GM12878 (cell line): ENCODE measurements around the gene NEO1. TPM values are rescaled to one million over a fixed set of nuclear protein-coding genes. Genes with fewer than 3 reads are reported as not detected.

ENCODE experiments used
- ATAC-seq: fragments of 200-7000 bp; cut with Tn5 transposase; 3 replicates; pipeline ENCODE4 v1.9.1; 2020; ENCODE audit warnings: mild to moderate bottlenecking, moderate library complexity
- BruUV-seq: library from RNA; stranded (reverse); fragments of 400-500 nt; replicated peaks from 2 replicates; lab custom pipeline; 2021; lab: Mats Ljungman, UMichigan
- CTCF ChIA-PET: fragments of 300-600 bp; sonication (Branson Sonifier 250); formaldehyde crosslinking; extraction: SDS; loops from one replicate; lab custom pipeline; 2021; ENCODE audit warnings: inconsistent platforms; lab: Yijun Ruan, JAX
- POLR2A ChIA-PET: fragments of 350-600 bp; formaldehyde crosslinking; extraction: SDS; loops from one replicate; lab custom pipeline; 2021; ENCODE audit warnings: inconsistent platforms; lab: Charles Lee
- RAD21 ChIA-PET: fragments of 300-600 bp; sonication (Branson Sonifier 250); formaldehyde crosslinking; loops from one replicate; lab custom pipeline; 2023; ENCODE audit warnings: antibody characterized with exemption; ENCODE audit not compliant: unreplicated experiment; lab: Charles Lee
- SMC1A ChIA-PET: fragments of 300-600 bp; sonication (Branson Sonifier 250); formaldehyde crosslinking; loops from one replicate; lab custom pipeline; 2023; ENCODE audit not compliant: unreplicated experiment, uncharacterized antibody; lab: Charles Lee
- DNase-seq: peaks from one replicate; pipeline ENCODE4 v3.0.0-alpha.2; 2011; ENCODE audit warnings: low read depth, low spot score
- FAIRE-seq: peaks from 3 replicates; lab custom pipeline; 2011; peaks lifted over from hg19 to GRCh38; lab: Jason Lieb, UNC
- H2AFZ ChIP-seq: 2 replicates; pipeline ENCODE4 v1.6.0; 2011; ENCODE audit warnings: low read depth, low read length, control low read depth; ENCODE audit not compliant: control insufficient read depth
- H3K27ac ChIP-seq: 2 replicates; pipeline ENCODE4 v1.5.1; 2011; ENCODE audit warnings: control low read depth; ENCODE audit not compliant: control insufficient read depth, insufficient read depth
- H3K27me3 ChIP-seq, 2 experiments: replicated peaks in 1 of 2; 2 replicates each; pipeline versions ENCODE4 v1.6.0 to v1.6.1; 2011; ENCODE audit warnings: low read length in 1 of 2; ENCODE audit not compliant: control insufficient read depth in 2 of 2, insufficient read depth in 2 of 2
- H3K36me3 ChIP-seq, 2 experiments: 2 replicates each; pipeline ENCODE4 v1.5.1; 2011; ENCODE audit warnings: low read length in 1 of 2; ENCODE audit not compliant: control insufficient read depth in 2 of 2, insufficient read depth in 2 of 2
- H3K4me1 ChIP-seq: 2 replicates; pipeline ENCODE4 v1.6.1; 2011; ENCODE audit warnings: mild to moderate bottlenecking, low read length, moderate library complexity, mixed read lengths; ENCODE audit not compliant: control insufficient read depth, insufficient read depth
- H3K4me2 ChIP-seq: 2 replicates; pipeline ENCODE4 v1.6.0; 2011; ENCODE audit warnings: control low read depth; ENCODE audit not compliant: control insufficient read depth, insufficient read depth
- H3K4me3 ChIP-seq: fragments of 200-600 bp; sonication (generic); 2 replicates; pipeline ENCODE4 v1.5.1; 2016
- H3K79me2 ChIP-seq: 2 replicates; pipeline ENCODE4 v1.6.0; 2011; ENCODE audit warnings: low read length; ENCODE audit not compliant: control insufficient read depth, insufficient read depth
- H3K9ac ChIP-seq: 2 replicates; pipeline ENCODE4 v1.8.0; 2011; ENCODE audit warnings: low read length, control low read depth, mixed read lengths; ENCODE audit not compliant: control insufficient read depth, insufficient read depth
- H3K9me3 ChIP-seq: replicated peaks from 3 replicates; pipeline ENCODE4 v1.5.1; 2011; ENCODE audit warnings: mild to moderate bottlenecking, low read length; ENCODE audit not compliant: control insufficient read depth, insufficient read depth
- H4K20me1 ChIP-seq: 2 replicates; pipeline ENCODE4 v1.6.0; 2011; ENCODE audit not compliant: control insufficient read depth, insufficient read depth
- EZH2 ChIP-seq: IDR thresholded peaks from 2 replicates; pipeline ENCODE4 v1.6.1; 2012; ENCODE audit warnings: low read depth, mild to moderate bottlenecking, control low read depth, inconsistent platforms, low read length, borderline replicate concordance; ENCODE audit not compliant: control insufficient read depth
- IRF5 ChIP-seq: fragments of 450-650 bp; IDR thresholded peaks from 2 replicates; pipeline ENCODE4 v1.6.1; 2017; ENCODE audit warnings: borderline replicate concordance
- MYB ChIP-seq: fragments of 150-350 bp; IDR thresholded peaks from 2 replicates; pipeline ENCODE4 v1.6.1; 2014; ENCODE audit warnings: mild to moderate bottlenecking, low read depth, low read length, borderline replicate concordance
- NR2C1 ChIP-seq: fragments of 450-650 bp; IDR thresholded peaks from 2 replicates; pipeline ENCODE4 v1.6.1; 2017; ENCODE audit warnings: antibody characterized with exemption, mild to moderate bottlenecking, moderate library complexity
- TAF1 ChIP-seq: IDR thresholded peaks from 2 replicates; pipeline ENCODE4 v1.6.1; 2011; ENCODE audit warnings: mild to moderate bottlenecking, low read depth, low read length, borderline replicate concordance
- TBL1XR1 ChIP-seq: IDR thresholded peaks from 2 replicates; pipeline ENCODE4 v1.6.1; 2012; ENCODE audit warnings: low read depth, low read length, improper control_type of control experiment
- WGBS: methylation state at CpG from one replicate; pipeline ENCODE4 v1.1.6; 2016; ENCODE audit warnings: low lambda C conversion rate; ENCODE audit not compliant: insufficient replicate concordance, insufficient coverage; ENCODE audit errors: missing lambda C conversion rate; 5-methylcytosine and 5-hydroxymethylcytosine counted together
- in situ Hi-C: fragments of 300-500 bp; cut with MboI; formaldehyde crosslinking; loops from 9 replicates; pipeline ENCODE4 v1.14.3; 2018; ENCODE audit warnings: mixed read lengths
- intact Hi-C: fragments of 100-400 bp; cut with micrococcal nuclease; formaldehyde crosslinking; loops from one replicate; pipeline ENCODE4 v1.14.2; 2022; ENCODE audit not compliant: unreplicated experiment
- polyA plus RNA-seq, 11 experiments: library from polyadenylated mRNA; depleted of rRNA in 4 of 11; unstranded in 6 of 11; stranded (reverse) in 5 of 11; fragments of >200 nt; fragmentation: Nextera tagmentation in 4 of 11; fragmentation: Illumina TruSeq in 1 of 11; extraction: Ambion mirVana in 4 of 11; extraction: Trizol in 1 of 11; gene quantifications; 1 replicate in 1 of 11; 2 replicates in 10 of 11; pipeline versions ENCODE4 v1.2.1 to v1.2.3, GENCODE V29; 2011 to 2016; ENCODE audit warnings: inconsistent platforms in 2 of 11, missing spikeins in 2 of 11, low read depth in 1 of 11
- total RNA-seq, 4 experiments: library from RNA; depleted of rRNA in 3 of 4; stranded (reverse); fragments of >200 nt in 3 of 4; fragmentation: Illumina TruSeq in 1 of 4; extraction: Trizol in 1 of 4; gene quantifications; 2 replicates each; pipeline versions ENCODE4 v1.2.1 to v1.2.3, GENCODE V29; 2013 to 2021
- TF ChIP-seq, protein P1 (sequence below): IDR thresholded peaks from 2 replicates; pipeline ENCODE4 v1.6.1; 2011; ENCODE audit warnings: low read depth, low read length, improper control_type of control experiment, borderline replicate concordance

Gene NEO1
- total and polyA plus RNA-seq, 10 of the 15 experiments (the other 5 are each of a cell fraction or from before 2014, with no cell fraction given) = 0.03 to 2.0 (median 0.32) TPM

GRCh38 chr15:73046073-73046472, 6.2 kb upstream of the NEO1 start (continued):
- TF ChIP-seq TAF1 (no peak), NR2C1 (no peak), EZH2 (no peak), TBL1XR1 (no peak)

- Histone ChIP-seq H3K79me2 (no peaks in the 10 kb centered on the region), H3K4me3 (no peak overlapping the region), H4K20me1 (no peaks in the 10 kb centered on the region), H3K27ac (no peak overlapping the region), H3K4me2 (no peak overlapping the region), H3K4me1 (no peaks in the 10 kb centered on the region), H3K36me3 (no peaks in the 10 kb centered on the region), H3K9me3 (no peaks in the 10 kb centered on the region), H3K9ac (no peak overlapping the region), H3K27me3 (peaks cover 0 to 6% of the 10 kb centered on the region in 2 experiments; a peak in 1 of 4 replicates), H2AFZ (no peak overlapping the region)
- in situ Hi-C loops (no loop called here), intact Hi-C loops (no loop called here)
- no TSS peak for BruUV-seq
- WGBS = 48% methylated on average over 6 of the region's 6 CpGs
- ChIA-PET POLR2A (no interaction called here), CTCF (no interaction called here), RAD21 (no interaction called here), SMC1A (no interaction called here)
- DNase-seq (no peak), FAIRE-seq (no peak), ATAC-seq (no peak)
- TF ChIP-seq MYB = no peak
- TF ChIP-seq, protein P1, sequence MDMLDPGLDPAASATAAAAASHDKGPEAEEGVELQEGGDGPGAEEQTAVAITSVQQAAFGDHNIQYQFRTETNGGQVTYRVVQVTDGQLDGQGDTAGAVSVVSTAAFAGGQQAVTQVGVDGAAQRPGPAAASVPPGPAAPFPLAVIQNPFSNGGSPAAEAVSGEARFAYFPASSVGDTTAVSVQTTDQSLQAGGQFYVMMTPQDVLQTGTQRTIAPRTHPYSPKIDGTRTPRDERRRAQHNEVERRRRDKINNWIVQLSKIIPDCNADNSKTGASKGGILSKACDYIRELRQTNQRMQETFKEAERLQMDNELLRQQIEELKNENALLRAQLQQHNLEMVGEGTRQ = no peak
- no peak for TF ChIP-seq IRF5
These were observed 4.4 kb upstream of the NEO1 start for GRCh38 chr15:73047882-73048281.
